Hematopoietic multipotent progenitor cell treated with erythropoietin and hydrocortisone succinate and interleukin-3 and kit ligand, for 6 days (in vitro differentiated cells): ENCODE measurements around the gene DCUN1D1.
"Not testable (repeated sequence)": the region's sequence is repeated elsewhere in the genome, so short reads cannot be mapped to it uniquely, and the experiment has no call there.

Experiments
- DNase-seq: peaks from one replicate; pipeline ENCODE4 v3.0.0-alpha.2; 2015

DCUN1D1 gene

GRCh38 chr3:182980204-182981037, at the start of gene DCUN1D1:
Gene DCUN1D1, minus strand, starts transcription at chr3:182980538. Its CDS starts 49 bp downstream, at chr3:182980489.
- DNase-seq = peak; percentile 89

GRCh38 chr3:183028416-183028815, 48.1 kb upstream of the DCUN1D1 start:
- no peak for DNase-seq

- DNase-seq = no peak
Measured at GRCh38 chr3:183027276-183027675, 46.9 kb upstream of the DCUN1D1 start.

- DNase-seq = no peak
Measured at GRCh38 chr3:183022936-183023516, 42.7 kb upstream of the DCUN1D1 start.

- no peak for DNase-seq
Measured at GRCh38 chr3:183018421-183019192, 38.3 kb upstream of the DCUN1D1 start.

GRCh38 chr3:183015185-183015584, 34.8 kb upstream of the DCUN1D1 start:
- DNase-seq = no peak

- DNase-seq = peak; percentile 27
Measured at GRCh38 chr3:183013856-183014255, 33.5 kb upstream of the DCUN1D1 start.

GRCh38 chr3:183013074-183013473, 32.7 kb upstream of the DCUN1D1 start:
- DNase-seq = no peak

GRCh38 chr3:183008800-183009199, 28.5 kb upstream of the DCUN1D1 start:
- no peak for DNase-seq

- DNase-seq = no peak
Measured at GRCh38 chr3:183008303-183008702, 28.0 kb upstream of the DCUN1D1 start.

GRCh38 chr3:183006396-183007002, 26.2 kb upstream of the DCUN1D1 start:
- DNase-seq = no peak

- DNase-seq = no peak
Measured at GRCh38 chr3:182999767-183000166, 19.4 kb upstream of the DCUN1D1 start.

- not testable (repeated sequence) for DNase-seq
Measured at GRCh38 chr3:182993486-182994201, 13.3 kb upstream of the DCUN1D1 start.

- DNase-seq = no peak
Measured at GRCh38 chr3:182989566-182989965, 9.2 kb upstream of the DCUN1D1 start.

- DNase-seq = no peak
Measured at GRCh38 chr3:182986021-182986420, 5.7 kb upstream of the DCUN1D1 start.

GRCh38 chr3:182983876-182984275, 3.5 kb upstream of the DCUN1D1 start:
- DNase-seq = no peak

- DNase-seq = no peak
Measured at GRCh38 chr3:182981038-182981380, 671 bp upstream of the DCUN1D1 start.

- DNase-seq = peak; percentile 70
Measured at GRCh38 chr3:182979674-182980191, 605 bp downstream of the DCUN1D1 start.

GRCh38 chr3:182979103-182979673, 1.1 kb downstream of the DCUN1D1 start:
- peak; percentile 48 for DNase-seq

- DNase-seq = no peak
Measured at GRCh38 chr3:182978387-182978786, 2.0 kb downstream of the DCUN1D1 start.

GRCh38 chr3:182973047-182973446, 7.3 kb downstream of the DCUN1D1 start:
- no peak for DNase-seq

GRCh38 chr3:182972387-182972786, 8.0 kb downstream of the DCUN1D1 start:
- DNase-seq = no peak
